ENCODE data around the gene SLC38A9.

Gene SLC38A9

GRCh38 chr5:55629815-55630214 lies 82.3 kb downstream of the SLC38A9 start:
- no peak overlapping the region for H3K27ac ChIP-seq (ENCODE audit: low read length)
- H3K9me2 ChIP-seq (replicated peaks; ENCODE audit: insufficient read depth, low read length): no peaks in the 10 kb centered on the region
- peaks cover 4% of the 10 kb centered on the region; the same call in 1 of the 2 replicates for H4K20me1 ChIP-seq (ENCODE audit: insufficient read depth, low read length)
- no peaks in the 10 kb centered on the region for H3K79me2 ChIP-seq (ENCODE audit: low read length)
- no peaks in the 10 kb centered on the region for H3K9me3 ChIP-seq (replicated peaks; ENCODE audit: insufficient read depth, low read length)
- H3K4me3 ChIP-seq (ENCODE audit: low read length): no peak overlapping the region
- peaks cover 12% of the 10 kb centered on the region for H3F3A ChIP-seq (ENCODE audit: insufficient read depth, low read length)
- no peak overlapping the region for H2AFZ ChIP-seq (ENCODE audit: low read length)
- DNase-seq: no peak
- H3K27me3 ChIP-seq (replicated peaks; ENCODE audit: insufficient read depth, low read length): 0 out of 2 replicates have a peak, but pooled peaks cover 4% of the 10 kb centered on the region
- H3K4me2 ChIP-seq (ENCODE audit: low read depth, low read length): no peak overlapping the region
- peaks cover 17% of the 10 kb centered on the region for H3K4me1 ChIP-seq (ENCODE audit: low read length)
- no peak overlapping the region for H3K9ac ChIP-seq (ENCODE audit: low read length)
- no peaks in the 10 kb centered on the region for H3K36me3 ChIP-seq (replicated peaks; ENCODE audit: insufficient read depth, low read length)
- TF ChIP-seq EZH2 (optimal IDR thresholded peaks at IDR 0.05; ENCODE audit: low read depth, low read length) (no peak), CTCF (IDR thresholded peaks at IDR 0.05; ENCODE audit: low read length) (no peak), EZH2phosphoT487 (IDR thresholded peaks at IDR 0.05; ENCODE audit: low read length) (no peak)

- H3K4me3 ChIP-seq (ENCODE audit: low read length): no peak overlapping the region
- no peak overlapping the region for H3K27ac ChIP-seq (ENCODE audit: low read length)
- H3K36me3 ChIP-seq (replicated peaks; ENCODE audit: insufficient read depth, low read length): no peaks in the 10 kb centered on the region
- no peak overlapping the region for H3K9ac ChIP-seq (ENCODE audit: low read length)
- no peaks in the 10 kb centered on the region for H3K9me2 ChIP-seq (replicated peaks; ENCODE audit: insufficient read depth, low read length)
- TF ChIP-seq CTCF (IDR thresholded peaks at IDR 0.05; ENCODE audit: low read length) (no peak), EZH2 (optimal IDR thresholded peaks at IDR 0.05; ENCODE audit: low read depth, low read length) (no peak), EZH2phosphoT487 (IDR thresholded peaks at IDR 0.05; ENCODE audit: low read length) (no peak)
- no peak for DNase-seq
- H3F3A ChIP-seq (ENCODE audit: insufficient read depth, low read length): no peaks in the 10 kb centered on the region
- H3K9me3 ChIP-seq (replicated peaks; ENCODE audit: insufficient read depth, low read length): no peaks in the 10 kb centered on the region
- H2AFZ ChIP-seq (ENCODE audit: low read length): no peak overlapping the region
- no peaks in the 10 kb centered on the region for H3K4me1 ChIP-seq (ENCODE audit: low read length)
- no peaks in the 10 kb centered on the region for H4K20me1 ChIP-seq (ENCODE audit: insufficient read depth, low read length)
- no peaks in the 10 kb centered on the region for H3K79me2 ChIP-seq (ENCODE audit: low read length)
- no peaks in the 10 kb centered on the region for H3K27me3 ChIP-seq (replicated peaks; ENCODE audit: insufficient read depth, low read length)
- H3K4me2 ChIP-seq (ENCODE audit: low read depth, low read length): no peak overlapping the region
These were observed 85.3 kb downstream of the SLC38A9 start for GRCh38 chr5:55626790-55627189.

GRCh38 chr5:55625913-55626312 lies 86.2 kb downstream of the SLC38A9 start:
- Histone ChIP-seq H3K4me2 (ENCODE audit: low read depth, low read length) (no peak overlapping the region), H3K4me1 (ENCODE audit: low read length) (no peaks in the 10 kb centered on the region), H3K9ac (ENCODE audit: low read length) (no peak overlapping the region), H3K79me2 (ENCODE audit: low read length) (no peaks in the 10 kb centered on the region), H3K4me3 (ENCODE audit: low read length) (no peak overlapping the region), H3F3A (ENCODE audit: insufficient read depth, low read length) (no peaks in the 10 kb centered on the region), H3K36me3 (replicated peaks; ENCODE audit: insufficient read depth, low read length) (no peaks in the 10 kb centered on the region), H3K9me2 (replicated peaks; ENCODE audit: insufficient read depth, low read length) (no peaks in the 10 kb centered on the region), H4K20me1 (ENCODE audit: insufficient read depth, low read length) (no peaks in the 10 kb centered on the region), H3K9me3 (replicated peaks; ENCODE audit: insufficient read depth, low read length) (no peaks in the 10 kb centered on the region), H3K27ac (ENCODE audit: low read length) (no peak overlapping the region), H2AFZ (ENCODE audit: low read length) (no peak overlapping the region), H3K27me3 (replicated peaks; ENCODE audit: insufficient read depth, low read length) (no peaks in the 10 kb centered on the region)
- TF ChIP-seq CTCF (IDR thresholded peaks at IDR 0.05; ENCODE audit: low read length) (no peak), EZH2 (optimal IDR thresholded peaks at IDR 0.05; ENCODE audit: low read depth, low read length) (no peak), EZH2phosphoT487 (IDR thresholded peaks at IDR 0.05; ENCODE audit: low read length) (no peak)
- no peak for DNase-seq
